Epidermal melanocyte (primary cell): ENCODE data around the gene MTOR.
A peak's percentile ranks its signal among the peaks of the same experiment; 100 is the strongest.

Experiments
- DNase-seq: peaks from one replicate; pipeline ENCODE4 v3.0.0; 2011; ENCODE audit warnings: low spot score; ENCODE audit not compliant: insufficient read length

Gene MTOR

GRCh38 chr1:11216074-11216473 lies 46.3 kb downstream of the MTOR start:
- DNase-seq = no peak

- DNase-seq = no peak
Observed at GRCh38 chr1:11215381-11216005, 46.9 kb downstream of the MTOR start.

DNA sequence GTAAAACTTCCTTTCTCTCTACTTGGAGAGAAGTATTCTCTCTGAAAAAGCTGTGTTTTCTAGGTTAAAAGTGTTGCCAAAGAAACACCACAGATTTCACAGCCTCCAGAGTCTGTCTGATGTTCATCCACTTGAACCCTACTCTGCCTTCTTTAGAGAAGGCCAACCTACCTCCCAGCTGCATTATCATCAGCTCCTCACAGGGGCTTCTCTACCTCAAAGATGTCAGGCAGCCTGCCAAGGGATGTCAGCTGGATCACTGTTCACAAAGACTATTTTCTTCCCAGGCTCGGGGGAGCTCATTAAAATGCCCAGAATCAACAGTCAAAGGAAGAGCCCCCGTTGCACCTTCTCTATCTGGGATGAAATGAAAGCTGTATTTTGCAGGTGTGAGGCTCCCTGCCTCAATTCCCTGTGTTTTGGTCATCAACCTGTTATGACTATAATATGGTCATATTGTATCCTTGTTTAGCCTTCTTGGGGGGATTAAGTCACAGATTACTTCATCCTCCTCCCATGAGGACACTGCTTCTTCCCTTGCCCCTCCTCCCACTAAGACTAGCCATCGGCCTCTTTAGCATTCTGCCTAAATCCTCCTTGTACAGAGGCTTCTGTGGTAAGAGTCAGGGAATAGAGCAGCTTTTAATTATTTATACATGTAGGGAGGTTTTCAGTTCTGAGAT lies 47.5 kb downstream of the MTOR start:
- DNase-seq = no peak

DNA sequence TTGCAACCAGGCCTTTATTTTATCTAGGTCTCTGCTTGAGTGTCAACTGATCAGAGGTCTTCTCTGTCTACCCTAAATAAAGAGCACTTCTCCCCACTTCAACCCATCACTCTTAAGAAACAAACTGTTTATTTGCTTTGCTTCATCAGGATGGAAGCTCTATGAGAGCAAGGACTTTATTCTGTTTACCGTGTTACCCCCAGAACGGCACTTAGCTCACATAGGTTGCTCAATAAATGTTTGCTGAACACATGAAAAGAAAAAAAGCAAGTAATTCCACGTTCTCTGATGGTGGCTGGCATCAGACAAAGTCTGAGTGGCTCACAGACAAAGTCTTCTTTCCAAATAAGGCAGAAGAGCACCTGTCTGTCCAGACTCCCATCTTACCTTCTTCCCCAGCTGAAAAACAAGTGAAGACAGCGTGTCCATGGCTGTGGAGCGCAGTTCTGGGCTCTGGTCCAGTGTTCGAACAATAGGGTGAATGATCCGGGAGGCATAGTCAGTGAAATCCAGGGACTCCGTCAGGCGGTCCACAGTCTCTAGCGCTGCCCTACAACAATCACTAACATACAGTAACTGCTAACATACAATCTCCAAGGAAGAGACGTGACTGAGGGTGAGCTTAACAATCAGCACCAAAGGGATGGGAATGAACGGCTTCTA lies 50.3 kb downstream of the MTOR start:
- DNase-seq = no peak

DNA sequence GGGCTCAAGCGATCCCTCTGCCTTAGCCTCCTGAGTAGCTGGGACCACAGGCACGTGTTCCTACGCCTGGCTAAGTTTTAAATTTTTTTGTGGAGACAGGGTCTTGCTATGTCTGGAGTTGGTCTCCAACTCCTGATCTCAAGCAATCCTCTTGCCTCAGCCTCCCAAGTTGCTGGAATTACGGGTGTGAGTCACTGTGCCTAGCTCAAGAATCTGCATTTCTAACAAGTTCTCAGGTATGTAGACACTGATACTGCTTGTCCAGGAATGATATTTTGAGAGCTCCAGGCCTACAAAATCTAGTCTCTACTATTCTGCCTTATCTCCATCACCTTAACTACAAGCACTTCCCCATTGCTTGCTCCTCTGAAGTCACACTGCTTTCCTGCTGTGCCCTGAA lies 50.9 kb downstream of the MTOR start:
- DNase-seq = no peak

DNA sequence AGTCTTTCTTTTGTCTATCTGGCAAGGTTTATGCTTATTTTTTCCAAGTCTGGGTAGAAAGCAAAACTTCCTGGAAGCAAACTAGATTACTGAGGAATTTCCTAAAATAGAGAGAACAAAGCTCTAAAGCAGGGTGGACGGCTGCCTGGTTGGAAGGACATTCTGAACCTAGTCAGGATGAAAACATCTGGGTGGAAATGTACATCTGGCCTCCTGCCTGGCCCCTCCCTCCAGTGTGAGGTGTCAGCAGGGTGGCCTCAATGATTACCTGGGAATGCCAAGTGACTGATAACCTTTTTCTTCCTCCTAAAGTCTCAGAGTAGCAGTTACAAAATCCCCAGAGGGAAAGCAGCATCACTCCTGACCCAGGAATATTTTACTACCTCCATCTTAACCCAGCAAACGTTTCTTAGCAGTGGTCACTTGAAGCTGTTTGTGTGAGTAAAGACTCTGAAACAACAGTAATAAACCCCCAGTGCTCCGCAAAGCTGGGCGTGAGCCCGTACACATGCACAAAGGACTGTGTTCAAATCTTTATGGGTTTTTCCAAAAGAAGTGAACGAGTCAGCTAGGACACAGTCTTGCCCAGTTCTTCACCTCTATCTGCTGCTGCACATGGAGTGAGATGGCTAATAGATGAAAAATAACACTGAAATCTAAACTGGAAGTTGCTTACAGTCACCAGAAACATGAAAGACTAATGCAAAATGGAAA lies 54.3 kb downstream of the MTOR start:
- no peak for DNase-seq

- no peak for DNase-seq
Observed at GRCh38 chr1:11204396-11205190, 57.8 kb downstream of the MTOR start.

DNA sequence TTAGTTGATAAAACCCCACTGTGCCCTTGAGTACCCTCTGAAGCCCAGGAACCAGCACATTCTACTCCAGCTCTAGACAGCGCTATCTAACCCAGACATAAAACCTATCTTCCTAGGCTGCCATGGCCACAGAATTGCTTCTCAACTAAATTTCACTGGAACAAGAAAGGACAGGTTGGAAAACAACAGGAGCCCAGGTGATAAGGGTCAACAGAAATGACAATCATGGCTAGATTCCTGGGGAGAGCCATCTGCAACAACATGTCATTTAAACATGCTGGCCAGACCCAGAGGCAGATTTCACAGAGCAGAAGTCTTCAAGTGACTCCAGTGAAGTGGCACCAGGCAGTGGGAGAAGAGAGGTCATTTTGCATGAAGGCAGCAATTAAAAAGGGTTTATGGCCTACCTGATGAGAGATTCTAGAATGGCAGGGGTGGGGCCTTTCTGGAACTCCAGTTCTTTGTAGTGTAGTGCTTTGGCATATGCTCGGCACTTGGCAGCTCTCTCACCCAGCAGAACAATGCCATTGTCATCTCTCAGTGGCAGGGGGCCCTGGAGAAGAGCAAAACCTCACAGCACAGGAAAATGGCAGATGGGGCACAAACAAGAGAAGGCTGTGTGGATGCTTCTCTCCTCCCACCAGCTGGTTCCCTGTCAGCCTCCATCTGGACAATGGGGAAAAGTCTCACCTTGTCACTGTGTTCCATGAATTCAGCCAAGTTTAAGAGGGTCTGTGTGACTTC lies 63.3 kb downstream of the MTOR start:
- DNase-seq = no peak

DNA sequence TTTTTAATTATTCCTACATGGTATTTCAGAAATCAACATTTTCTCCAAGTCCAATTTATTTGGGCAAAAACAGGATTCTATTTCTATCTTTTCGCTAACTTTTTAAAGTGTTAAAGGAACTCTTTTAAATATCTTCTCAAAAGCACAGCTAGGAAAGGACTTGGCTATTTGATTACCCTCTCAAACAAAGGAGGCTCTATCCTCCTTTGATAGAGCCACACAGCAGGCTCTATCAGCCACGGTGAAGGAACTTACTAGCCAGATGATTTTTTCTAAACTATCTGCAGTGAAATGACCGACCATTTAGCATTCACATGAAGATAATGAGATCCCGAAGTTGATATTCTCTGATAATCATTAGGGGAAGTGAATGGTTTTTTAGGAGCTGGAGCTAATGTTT lies 64.1 kb downstream of the MTOR start:
- DNase-seq = peak; percentile 69

DNA sequence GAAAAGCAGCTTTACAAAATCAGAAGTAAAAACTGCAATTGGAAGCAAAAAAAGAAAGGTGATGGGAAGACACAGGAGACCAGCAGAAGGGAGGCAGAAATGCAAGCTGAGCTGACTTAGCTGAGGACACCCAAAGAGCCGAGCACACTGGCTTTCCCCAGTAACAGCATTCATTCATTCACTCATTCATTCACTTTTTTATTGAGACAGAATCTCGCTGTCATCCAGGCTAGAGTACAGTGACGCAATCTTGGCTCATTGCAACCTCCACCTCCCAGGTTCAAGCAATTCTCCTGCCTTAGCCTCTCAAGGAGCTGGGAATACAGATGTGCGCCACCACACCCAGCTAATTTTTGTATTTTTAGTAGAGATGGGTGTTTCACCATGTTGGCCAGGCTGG lies 65.0 kb downstream of the MTOR start:
- no peak for DNase-seq

DNA sequence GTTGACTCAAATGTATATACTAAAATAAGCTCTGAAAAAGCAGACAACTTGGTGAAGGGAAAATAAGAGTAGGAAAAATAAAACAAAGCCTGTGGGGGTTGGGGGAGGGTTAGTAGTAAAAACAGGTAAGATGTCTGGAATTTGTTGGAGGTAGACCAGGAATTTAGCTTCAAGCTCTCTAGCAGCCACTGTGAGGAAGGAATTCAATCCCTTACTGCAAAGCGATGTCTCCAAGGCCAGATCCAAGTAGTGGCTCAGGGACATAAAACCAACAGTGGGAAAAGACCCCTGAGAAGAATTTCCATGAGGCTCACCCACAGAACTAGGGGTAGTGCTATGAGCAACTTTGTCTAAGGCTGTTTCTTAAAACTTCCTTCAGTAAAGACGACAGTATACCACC lies 65.4 kb downstream of the MTOR start:
- no peak for DNase-seq

DNA sequence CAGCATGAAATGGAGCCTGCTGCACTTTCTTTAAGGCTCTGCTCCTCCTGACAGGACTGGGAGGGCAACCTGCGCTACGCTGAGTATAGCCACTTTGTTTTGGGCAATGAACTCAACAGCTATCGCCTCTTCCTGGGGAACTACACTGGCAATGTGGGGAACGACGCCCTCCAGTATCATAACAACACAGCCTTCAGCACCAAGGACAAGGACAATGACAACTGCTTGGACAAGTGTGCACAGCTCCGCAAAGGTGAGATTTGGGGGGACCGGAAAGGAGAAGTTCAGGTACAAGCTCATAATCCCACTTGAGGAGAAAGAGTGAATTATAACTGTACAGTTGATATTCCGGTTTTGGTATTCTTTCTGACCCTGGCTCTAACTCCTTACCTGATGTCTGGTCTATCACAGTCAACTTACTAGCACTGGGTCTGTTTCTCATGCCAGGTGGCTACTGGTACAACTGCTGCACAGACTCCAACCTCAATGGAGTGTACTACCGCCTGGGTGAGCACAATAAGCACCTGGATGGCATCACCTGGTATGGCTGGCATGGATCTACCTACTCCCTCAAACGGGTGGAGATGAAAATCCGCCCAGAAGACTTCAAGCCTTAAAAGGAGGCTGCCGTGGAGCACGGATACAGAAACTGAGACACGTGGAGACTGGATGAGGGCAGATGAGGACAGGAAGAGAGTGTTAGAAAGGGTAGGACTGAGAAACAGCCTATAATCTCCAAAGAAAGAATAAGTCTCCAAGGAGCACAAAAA lies 67.8 kb downstream of the MTOR start:
- DNase-seq = no peak

DNA sequence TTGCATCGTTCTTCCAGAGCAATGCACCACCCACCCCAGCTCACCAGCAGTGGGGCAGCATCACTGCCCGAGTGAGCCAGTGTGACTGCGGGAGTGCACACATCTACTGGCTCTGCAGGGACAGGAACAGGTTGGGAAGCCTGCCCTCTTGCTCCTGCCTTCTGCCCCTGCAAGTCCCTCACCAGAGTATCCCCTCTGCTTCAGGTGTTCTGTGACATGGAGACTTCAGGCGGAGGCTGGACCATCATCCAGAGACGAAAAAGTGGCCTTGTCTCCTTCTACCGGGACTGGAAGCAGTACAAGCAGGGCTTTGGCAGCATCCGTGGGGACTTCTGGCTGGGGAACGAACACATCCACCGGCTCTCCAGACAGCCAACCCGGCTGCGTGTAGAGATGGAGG lies 69.0 kb downstream of the MTOR start:
- no peak for DNase-seq

- DNase-seq = no peak
Observed at GRCh38 chr1:11188858-11189451, 73.4 kb downstream of the MTOR start, which contains the start of gene ANGPTL7. Gene ANGPTL7, plus strand, starts transcription at chr1:11189355. Its CDS starts 225 bp downstream, at chr1:11189580.

GRCh38 chr1:11188381-11188780 lies 74.0 kb downstream of the MTOR start:
- DNase-seq = peak; percentile 36

GRCh38 chr1:11187931-11188330 lies 74.4 kb downstream of the MTOR start:
- DNase-seq = peak; percentile 64

GRCh38 chr1:11187494-11187893 lies 74.9 kb downstream of the MTOR start:
- DNase-seq = no peak

GRCh38 chr1:11187000-11187399 lies 75.4 kb downstream of the MTOR start:
- DNase-seq = no peak

DNA sequence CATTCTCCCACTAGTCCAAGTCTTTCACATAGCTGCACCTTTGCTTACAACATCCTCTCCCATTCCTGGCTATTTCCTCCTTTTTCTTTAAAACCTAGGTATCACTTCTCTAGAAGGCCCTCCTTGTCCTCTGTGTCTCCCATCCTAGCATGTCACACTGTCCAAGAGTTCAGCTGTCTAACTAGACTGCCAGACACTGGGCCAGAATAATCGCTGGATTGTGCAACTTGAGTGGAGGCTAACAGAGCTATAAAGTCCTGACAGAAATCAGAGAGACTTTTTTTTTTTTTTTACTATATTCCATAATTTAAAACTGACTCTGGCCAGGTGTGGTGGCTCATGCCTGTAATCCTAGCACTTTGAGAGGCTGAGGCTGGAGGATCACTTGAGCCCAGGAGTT lies 77.4 kb downstream of the MTOR start:
- DNase-seq = no peak
